GM21576 (cell line): ENCODE data around the gene UGT2A2.

Experiments used
- ATAC-seq: cut with Tn5 transposase; IDR thresholded peaks from one replicate; pipeline ENCODE4 v1.9.1; 2021; ENCODE audit warnings: mild to moderate bottlenecking, moderate library complexity; ENCODE audit not compliant: unreplicated experiment

Gene UGT2A2

DNA sequence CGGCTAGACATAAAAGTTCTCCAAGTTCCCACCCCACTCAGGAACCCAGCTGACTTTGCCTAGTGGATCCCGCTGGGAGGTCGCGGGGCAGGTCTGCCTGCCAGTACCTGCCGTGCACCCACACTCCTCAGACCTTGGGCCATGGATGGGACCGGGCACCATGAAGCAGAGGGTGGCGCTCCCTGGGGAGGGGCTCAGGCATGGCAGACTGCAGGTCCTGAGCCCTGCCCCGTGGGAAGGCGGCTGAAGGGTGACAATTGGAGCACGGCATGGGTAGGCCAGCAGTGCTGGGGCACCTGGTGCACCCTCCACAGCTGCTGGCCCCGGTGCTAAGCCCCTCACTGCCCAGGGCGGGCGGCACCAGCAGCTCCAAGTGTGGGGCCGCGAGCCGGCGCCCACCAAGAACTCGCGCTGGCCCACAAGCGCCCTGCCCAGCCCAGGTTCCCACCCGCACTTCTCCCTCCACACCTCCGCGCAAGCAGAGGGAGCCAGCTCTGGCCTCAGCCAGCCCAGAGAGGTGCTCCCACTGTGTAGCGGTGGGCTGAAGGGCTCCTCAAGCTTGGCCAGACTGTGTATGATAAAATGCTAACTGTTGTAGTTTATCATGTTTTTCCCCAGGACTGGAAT, 63.1 kb downstream of the UGT2A2 start:
- ATAC-seq: no peak

DNA sequence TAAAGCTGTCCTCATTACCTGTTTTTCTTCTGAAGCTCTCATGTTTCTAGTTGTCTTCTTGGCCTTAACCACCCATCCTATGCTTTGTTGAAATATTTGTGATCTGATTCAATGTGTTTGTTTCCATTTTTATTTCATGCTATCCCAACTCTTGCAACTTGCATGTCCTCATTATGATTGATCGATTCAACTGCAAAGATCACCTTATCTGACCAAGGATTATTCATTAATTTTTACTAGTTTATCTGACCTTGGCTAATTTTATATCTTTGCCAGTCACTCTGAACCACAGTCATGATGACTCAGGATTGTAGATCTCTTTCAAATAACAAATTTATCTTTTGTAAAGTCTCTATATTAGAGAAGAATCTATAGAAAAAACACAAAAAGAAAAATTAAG, 70.7 kb downstream of the UGT2A2 start:
- no peak for ATAC-seq

DNA sequence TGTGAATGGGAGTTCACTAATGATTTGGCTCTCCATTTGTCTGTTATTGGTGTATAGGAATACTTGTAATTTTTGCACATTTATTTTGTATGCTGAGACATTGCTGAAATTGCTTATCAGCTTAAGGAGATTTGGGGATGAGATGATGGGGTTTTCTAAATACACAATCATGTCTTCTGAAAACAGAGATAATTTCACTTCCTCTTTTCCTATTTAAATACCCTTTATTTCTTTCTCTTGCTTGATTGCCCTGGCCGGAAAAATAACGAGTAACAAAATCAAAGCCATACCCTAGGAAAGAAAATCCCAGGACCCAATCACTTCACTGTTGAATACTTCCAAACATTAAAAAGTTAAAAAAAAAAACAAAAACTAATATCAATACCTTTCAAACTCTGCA, 76.0 kb downstream of the UGT2A2 start:
- ATAC-seq: no peak

DNA sequence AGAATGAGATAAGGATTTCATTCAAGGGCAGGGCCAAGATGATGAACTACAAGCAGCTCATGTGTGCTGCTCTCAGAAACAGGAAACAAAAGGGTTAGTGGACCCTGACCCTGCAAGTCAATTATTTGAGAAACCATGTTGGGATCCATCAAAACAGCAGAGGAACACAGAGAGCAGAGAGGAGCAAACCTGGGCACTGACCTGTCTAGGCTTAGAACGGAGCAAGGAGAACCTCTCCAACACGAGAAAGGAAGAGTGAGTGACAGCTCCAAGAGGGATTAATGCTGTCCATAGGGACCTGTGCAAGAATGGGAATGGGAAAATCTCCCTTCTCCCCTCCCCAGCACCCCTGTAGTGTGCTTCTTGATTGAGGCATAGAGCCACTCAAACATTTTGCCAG, 89.8 kb downstream of the UGT2A2 start:
- ATAC-seq: no peak

GRCh38 chr4:69546134-69546765, 93.2 kb downstream of the UGT2A2 start:
- ATAC-seq: no peak
